ENCODE measurements around the gene EXD3. TPM values are rescaled to one million over a fixed set of nuclear protein-coding genes. Genes with fewer than 3 reads are reported as not detected.
A peak's percentile ranks its signal among the peaks of the same experiment; 100 is the strongest.

The EXD3 gene
- total and polyA plus RNA-seq, 9 of the 15 experiments (the other 6 are each of a cell fraction or from before 2014, with no cell fraction given): 0.29 to 12.5 (median 3.9) TPM

- TF ChIP-seq ZNF740 (CRISPR knock-in tag; IDR thresholded peaks at IDR 0.05) (0 out of 2 replicates have a peak, but pooled peaks have one; percentile 25), ZNF740 (tag; IDR thresholded peaks at IDR 0.05) (no peak; a peak in 1 of 4 replicates), TEAD1 (CRISPR knock-in tag; IDR thresholded peaks at IDR 0.05) (peak in 1 of 2 experiments; percentile 74; a peak in 1 of 4 replicates), MTA3 (IDR thresholded peaks at IDR 0.05; ENCODE audit: borderline replicate concordance) (peak; percentile 14; the same call in 1 of the 2 replicates), THRB (CRISPR knock-in tag; conservative IDR thresholded peaks at IDR 0.05) (no peak), USF1 (CRISPR knock-in tag; IDR thresholded peaks at IDR 0.05) (peak; percentile 43; the same call in 1 of the 2 replicates), NRF1 (conservative IDR thresholded peaks at IDR 0.05 in 1 of 2, IDR thresholded peaks at IDR 0.05 in 1 of 2) (no peak), VEZF1 (CRISPR knock-in tag; IDR thresholded peaks at IDR 0.05) (peak; percentile 81), CTCF (IDR thresholded peaks at IDR 0.05 in 2 of 3, conservative IDR thresholded peaks at IDR 0.05 in 1 of 3; ENCODE audit: insufficient read depth in 2 of 3, low read depth in 1 of 3, low read length in 3 of 3) (no peak), TAF1 (IDR thresholded peaks at IDR 0.05; ENCODE audit: control insufficient read depth, extremely low read depth, insufficient read depth, low read length, severe bottlenecking) (no peak), NCOA2 (IDR thresholded peaks at IDR 0.05; ENCODE audit: partially characterized antibody in 2 of 2) (no peak), GABPB2 (CRISPR knock-in tag; conservative IDR thresholded peaks at IDR 0.05) (no peak)
- TF ChIP-seq, protein P1, sequence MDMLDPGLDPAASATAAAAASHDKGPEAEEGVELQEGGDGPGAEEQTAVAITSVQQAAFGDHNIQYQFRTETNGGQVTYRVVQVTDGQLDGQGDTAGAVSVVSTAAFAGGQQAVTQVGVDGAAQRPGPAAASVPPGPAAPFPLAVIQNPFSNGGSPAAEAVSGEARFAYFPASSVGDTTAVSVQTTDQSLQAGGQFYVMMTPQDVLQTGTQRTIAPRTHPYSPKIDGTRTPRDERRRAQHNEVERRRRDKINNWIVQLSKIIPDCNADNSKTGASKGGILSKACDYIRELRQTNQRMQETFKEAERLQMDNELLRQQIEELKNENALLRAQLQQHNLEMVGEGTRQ (CRISPR knock-in tag; IDR thresholded peaks at IDR 0.05): no peak
- TF ChIP-seq, protein P2, sequence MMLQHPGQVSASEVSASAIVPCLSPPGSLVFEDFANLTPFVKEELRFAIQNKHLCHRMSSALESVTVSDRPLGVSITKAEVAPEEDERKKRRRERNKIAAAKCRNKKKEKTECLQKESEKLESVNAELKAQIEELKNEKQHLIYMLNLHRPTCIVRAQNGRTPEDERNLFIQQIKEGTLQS (IDR thresholded peaks at IDR 0.05): peak; percentile 69
- TF ChIP-seq, protein P2 (CRISPR knock-in tag; conservative IDR thresholded peaks at IDR 0.05): no peak
Observed at GRCh38 chr9:137411645-137412380, 11.1 kb downstream of the EXD3 start (continued).
